NCI-H187 treated with DMSO at 0.1 percent for 48 hours (cell line): ENCODE results near the gene HOTAIR.

Source experiments
- DNase-seq: peaks from one replicate; lab custom pipeline; 2025; lab: John Stamatoyannopoulos, UW

HOTAIR gene

GRCh38 chr12:53988541-53989226 lies 13.9 kb upstream of the HOTAIR start:
- DNase-seq, result no peak

GRCh38 chr12:53987787-53988230 lies 13.1 kb upstream of the HOTAIR start:
- DNase-seq, result no peak

DNA sequence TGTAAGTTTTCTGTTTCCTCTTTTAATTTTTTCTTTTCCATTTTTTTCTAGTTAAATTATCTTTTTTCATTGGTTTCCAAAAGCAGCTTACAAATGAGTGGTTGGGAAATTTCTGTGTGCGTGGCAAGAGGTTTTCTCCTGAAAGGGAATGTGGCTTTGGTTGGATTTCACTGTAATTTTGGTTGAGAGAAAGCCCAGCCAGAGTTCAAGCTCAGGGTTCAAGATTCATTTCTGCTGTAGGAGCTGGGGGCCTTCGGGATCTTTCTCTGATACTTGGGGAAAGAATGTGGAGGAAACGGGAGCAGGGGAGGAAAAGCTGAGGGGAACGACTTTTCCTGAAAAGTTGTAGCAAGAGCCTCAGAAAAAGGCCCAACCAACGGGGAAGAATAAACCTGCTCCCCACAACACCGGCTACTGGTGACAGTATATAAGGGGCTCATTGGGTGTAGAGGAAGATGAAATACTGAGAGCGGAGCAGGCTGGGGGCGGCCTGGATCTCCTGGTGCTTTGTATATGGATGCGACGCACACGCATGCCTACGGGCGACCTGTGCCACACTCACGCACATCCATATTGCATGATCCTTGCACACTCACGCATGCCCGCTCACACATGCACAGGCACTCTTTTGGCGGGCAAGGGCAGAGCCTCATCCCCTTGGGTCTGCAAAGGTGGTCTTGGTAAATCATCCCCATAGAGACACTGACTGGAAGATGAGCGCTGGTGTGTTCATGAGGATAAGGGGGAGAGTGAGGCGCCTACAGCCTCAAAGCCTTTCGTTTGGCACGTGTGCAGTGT lies 12.1 kb upstream of the HOTAIR start:
- no peak for DNase-seq

DNA sequence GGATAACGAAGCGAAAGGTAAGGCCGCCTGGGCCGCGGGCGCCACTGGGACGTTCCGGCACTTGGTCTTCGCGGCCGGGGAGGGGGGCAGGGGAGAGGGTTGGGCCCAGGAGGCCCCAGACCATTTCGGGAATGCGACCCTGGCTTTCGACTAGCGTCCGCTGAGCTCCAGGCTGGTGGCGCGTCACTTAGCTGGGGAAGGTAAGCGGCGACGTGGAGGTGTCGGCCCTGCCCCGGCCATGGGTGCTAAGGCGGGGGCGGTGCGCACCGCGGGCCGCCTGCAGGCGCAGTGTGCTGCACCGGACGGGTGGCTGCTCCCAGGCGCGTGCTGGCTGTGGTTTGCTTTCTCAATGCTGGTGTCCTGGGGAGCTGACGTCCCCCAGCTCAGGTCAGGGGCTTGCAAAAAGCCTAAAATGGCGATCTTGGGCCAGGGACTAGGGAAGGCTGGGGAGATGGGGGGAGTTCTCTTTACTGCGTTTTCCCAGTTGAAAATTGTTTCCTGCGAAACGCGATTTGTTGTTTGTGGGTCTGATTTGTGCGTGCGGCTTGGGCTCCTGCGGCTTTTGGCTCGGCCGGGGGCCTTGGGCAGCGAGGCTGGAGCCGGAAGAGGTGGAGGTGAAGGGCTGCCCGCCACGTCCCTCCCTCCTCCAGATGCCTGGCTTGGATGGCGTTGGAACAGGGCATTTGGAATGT lies 11.4 kb upstream of the HOTAIR start:
- no peak for DNase-seq

DNA sequence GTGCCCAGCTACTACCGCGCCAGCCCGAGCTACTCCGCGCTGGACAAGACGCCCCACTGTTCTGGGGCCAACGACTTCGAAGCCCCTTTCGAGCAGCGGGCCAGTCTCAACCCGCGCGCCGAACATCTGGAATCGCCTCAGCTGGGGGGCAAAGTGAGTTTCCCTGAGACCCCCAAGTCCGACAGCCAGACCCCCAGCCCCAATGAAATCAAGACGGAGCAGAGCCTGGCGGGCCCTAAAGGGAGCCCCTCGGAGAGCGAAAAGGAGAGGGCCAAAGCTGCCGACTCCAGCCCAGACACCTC lies 10.9 kb upstream of the HOTAIR start:
- no peak for DNase-seq

GRCh38 chr12:53984901-53985691 lies 10.3 kb upstream of the HOTAIR start, which contains the start of gene HOXC10:
TSS of gene HOXC10 (plus strand) at chr12:53985146. CDS start at chr12:53985260, 114 bp downstream.
- DNase-seq, result peak; percentile 94

- DNase-seq, result no peak
These were observed 9.3 kb upstream of the HOTAIR start for GRCh38 chr12:53983950-53984572.

DNA sequence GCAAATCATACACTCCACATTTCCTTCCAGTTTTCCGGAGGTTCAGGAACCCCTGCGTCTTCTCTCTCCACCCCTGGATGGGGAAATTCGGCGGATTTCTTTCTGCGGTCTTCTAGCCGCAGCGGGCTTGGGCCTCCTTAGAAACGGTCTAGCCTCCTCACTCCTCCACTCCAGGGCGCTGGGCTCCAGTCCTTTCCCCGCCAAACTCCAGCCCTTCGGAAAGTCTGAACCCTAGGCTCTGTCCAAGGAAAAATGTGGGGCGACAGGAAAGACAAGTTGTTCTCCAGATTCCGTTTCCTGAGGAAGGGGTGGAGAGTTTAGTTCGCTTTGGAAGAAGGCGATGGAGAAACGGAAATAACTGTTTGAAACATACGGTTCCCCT lies 8.8 kb upstream of the HOTAIR start:
- DNase-seq, result no peak

- DNase-seq, result no peak
These were observed 8.2 kb upstream of the HOTAIR start for GRCh38 chr12:53982648-53983567.

DNA sequence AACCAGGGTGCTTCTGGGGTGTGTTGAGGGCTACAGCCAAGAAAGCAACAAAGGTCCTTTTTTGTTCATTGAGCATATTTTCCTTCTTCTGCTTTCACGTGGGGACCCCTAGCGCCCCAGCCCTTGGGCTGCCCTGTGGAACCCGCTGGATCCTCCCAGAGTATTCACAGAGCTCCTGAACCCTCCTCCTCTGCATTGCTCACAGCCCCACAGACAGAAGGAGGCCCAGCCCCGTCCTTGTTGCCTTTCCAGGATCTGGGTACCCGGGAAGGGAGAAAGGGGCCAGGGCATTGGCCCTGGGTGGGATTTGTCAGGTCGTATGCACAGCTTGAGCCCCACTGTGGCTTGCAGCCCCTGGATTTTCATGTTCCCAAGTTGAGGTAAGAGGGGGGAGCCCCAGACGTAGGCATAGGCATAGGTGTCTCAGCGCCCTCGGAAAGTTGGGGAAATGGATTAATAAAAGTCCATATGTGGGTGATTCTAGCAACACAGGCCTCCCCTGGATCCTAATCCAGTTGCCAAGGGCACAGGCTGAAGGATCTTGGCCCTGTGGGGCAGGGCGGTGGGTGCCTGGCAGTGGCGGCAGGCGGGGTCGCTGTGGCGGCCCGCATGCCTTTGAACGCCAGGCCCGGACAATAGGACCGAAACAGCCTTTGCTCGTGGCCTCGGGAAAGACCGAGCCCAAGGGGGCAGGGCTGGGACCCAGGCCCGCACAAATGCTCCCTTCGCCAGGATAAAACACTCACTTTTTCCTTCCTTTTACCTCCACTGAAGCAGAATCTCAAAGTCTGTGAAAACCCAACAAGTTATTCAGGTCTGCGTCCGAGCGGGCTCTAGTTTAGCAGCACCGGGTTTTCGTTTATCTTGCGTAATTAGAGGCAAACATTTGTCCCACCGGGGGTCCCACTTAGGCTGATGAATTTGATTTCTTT lies 7.1 kb upstream of the HOTAIR start:
- no peak for DNase-seq

DNA sequence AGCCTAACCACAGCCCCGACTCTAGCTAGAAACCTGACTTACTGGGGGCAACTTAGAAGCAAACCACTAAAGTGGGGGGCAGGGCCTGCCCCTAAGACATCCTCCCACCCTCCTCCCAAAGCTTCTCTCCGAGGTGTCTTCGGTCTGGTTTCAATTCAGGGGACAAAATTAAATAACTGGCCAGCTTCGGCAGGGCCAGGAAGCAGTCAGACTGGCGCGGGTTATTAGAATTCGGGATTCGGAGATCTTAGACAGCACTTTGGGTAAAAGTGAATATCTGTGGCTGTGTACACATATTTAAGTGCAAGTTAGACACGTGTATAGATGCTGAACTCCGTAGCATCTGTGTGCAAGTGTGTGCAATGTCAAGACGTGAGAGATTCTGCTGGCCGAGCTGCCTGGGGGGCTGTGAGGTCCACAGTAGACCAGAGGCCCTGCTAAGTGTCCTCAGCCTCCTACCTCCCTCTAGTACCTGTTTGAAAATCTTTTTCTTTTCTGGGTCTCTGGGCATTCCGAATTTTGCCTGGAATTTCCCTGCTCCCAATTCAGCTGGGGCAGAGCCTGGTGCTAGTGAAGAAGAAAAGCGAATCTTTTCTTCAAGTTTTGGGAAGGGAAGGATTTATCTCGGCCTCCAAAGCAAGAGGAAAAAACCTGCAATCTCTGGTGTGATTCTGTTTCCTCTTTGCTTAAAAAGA lies 6.2 kb upstream of the HOTAIR start:
- no peak for DNase-seq

GRCh38 chr12:53980104-53980801 lies 5.5 kb upstream of the HOTAIR start:
- DNase-seq, result no peak

DNA sequence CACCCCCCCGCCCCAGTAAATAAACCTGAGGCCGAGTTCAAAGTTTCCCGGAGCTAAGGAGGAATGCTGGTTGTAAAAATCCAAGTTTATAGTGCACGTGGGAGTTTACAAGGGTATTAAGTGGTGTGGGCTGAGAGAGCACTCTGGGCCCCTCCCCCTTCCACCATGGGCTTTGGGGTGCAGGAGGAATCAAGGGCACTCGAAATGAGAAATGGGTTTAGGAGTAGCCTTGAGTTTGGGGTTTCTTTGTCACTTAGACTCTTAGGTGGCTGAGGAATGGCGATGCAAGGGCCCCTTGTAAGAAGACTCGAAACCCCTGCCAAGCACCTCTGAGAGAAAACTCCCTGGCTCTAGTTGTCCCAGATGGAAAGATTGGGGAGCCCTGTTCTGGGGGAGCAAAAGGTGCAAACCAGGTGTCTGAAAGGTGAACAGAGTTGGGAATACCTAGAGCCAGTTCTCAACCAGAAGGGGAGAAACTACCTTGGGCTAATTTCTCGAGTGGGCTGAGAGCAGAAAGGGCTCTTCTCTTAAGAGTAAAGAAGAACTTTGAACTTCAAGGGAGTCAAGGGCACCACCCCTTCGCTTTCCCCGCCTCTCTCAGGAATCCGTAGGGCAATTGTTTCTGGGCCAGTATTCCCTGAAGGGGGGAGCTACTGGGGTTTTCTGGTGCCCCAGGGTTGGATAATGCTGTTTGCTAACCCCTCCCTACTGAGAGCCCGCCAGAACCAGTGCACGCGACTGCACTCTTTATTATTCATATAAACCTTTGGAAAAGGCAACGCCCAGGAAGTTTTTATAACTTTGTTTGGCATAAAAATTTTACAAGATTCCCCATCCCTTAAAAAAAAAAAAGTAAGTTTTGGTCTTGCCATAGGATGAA lies 4.0 kb upstream of the HOTAIR start:
- no peak for DNase-seq

GRCh38 chr12:53977596-53978445 lies 3.1 kb upstream of the HOTAIR start:
- no peak for DNase-seq

DNA sequence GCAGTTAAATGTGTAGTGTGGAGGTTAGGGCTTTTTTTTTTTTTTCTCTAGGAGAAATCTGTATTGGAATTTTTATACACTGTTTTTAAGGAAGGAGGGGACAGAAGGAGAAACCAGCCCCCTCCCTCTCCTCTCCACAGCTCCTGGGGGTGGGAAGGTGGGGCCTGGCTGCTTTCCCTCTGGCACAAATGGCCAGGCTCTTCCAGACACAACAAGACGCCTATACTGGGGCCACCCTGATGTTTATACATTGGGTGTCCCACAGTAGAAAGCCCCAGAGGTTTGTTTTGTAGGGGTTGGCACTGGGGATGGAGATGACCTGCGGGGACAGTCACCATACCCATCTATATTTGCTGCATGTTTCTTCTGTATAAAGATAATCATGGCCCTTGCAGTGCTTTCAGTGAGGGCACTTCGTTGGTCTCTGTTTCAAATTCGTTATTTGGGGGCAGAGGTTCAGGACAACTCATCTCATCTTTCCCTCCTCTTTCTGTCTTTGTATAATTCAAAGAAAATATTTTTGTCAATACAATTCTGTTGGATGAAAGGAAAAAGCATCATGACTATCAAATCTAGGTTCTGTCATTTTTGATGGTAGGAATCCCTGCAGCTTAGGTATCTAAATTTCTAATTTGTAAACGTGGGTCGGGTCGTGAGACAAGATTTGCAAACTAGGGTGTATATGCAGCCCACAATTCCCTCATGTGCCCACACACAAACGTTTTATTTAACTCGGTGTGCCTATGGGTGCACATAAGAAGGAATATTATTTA lies 2.3 kb upstream of the HOTAIR start:
- no peak for DNase-seq
